HG03575 (cell line): ENCODE measurements around the gene PFDN5.
"Not testable (repeated sequence)": the region's sequence is repeated elsewhere in the genome, so short reads cannot be mapped to it uniquely, and the experiment has no call there.

Experiments
- ATAC-seq: cut with Tn5 transposase; IDR thresholded peaks from one replicate; pipeline ENCODE4 v1.9.1; 2021; ENCODE audit not compliant: unreplicated experiment, insufficient number of reproducible peaks, low FRiP score; ENCODE audit errors: extremely low read depth

The PFDN5 gene

DNA sequence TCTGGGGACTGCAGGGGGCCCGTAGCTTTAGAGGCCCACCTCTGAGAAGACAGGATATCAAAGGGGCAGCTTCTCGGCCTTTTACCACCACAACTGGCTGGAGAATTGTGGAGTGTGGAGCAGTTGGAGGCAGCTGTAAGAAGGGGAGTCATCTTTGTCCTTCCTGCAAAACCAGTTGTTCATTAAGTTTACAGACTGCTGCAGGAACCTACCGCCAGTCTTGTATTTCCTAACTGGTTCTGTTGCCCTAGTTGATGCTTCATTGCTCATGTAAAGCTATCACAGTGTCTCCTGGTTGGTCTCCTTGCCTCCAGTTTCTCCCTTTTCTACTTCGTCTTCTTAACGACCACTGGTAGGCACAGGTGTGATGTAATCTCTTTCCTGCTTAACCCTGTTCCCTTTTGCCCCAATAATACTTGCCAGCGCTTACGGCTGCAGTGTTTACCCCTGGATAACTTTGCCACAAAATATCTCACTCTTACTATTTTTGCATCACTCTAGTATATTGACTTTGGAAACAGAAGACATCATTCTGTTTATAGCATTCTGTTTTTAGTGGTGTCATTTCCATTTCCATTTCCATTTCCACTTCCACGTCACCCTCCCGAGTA is 15.3 kb upstream of the PFDN5 start:
- no peak for ATAC-seq

DNA sequence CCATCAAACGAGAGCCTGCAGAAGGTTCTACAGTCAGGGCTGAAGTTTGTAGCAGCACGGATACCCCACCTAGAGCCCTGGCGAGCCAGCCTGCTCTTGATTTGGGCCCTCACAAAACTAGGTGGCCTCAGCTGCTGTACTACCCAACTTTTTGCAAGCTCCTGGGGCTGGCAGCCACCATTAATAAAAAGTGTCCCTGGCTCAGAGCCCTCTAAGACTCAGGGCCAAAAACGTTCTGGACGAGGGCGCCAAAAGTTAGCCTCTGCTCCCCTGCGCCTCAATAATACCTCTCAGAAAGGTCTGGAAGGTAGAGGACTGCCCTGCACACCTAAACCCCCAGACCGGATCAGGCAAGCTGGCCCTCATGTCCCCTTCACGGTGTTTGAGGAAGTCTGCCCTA is 8.9 kb upstream of the PFDN5 start:
- no peak for ATAC-seq

DNA sequence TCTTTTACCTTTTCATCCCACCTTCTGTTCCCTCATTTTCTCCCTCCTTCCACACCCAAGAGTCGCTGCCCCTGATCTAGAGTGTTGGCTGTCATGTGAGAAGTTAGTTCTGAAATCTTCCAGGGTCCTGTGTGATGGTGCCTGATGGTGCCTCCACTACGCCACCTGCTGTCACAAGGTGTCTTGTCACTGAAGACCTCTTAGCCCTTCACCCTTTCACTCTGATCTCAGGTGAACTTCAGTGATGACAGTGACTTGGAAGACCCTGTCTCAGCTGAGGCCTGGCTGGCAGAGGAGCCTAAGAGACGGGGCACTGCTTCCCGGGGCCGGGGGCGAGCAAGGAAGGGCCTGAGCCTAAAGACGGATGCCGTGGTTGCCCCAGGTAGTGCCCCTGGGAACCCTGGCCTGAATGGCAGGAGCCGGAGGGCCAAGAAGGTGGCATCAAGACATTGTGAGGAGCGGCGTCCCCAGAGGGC is 7.6 kb upstream of the PFDN5 start:
- no peak for ATAC-seq

DNA sequence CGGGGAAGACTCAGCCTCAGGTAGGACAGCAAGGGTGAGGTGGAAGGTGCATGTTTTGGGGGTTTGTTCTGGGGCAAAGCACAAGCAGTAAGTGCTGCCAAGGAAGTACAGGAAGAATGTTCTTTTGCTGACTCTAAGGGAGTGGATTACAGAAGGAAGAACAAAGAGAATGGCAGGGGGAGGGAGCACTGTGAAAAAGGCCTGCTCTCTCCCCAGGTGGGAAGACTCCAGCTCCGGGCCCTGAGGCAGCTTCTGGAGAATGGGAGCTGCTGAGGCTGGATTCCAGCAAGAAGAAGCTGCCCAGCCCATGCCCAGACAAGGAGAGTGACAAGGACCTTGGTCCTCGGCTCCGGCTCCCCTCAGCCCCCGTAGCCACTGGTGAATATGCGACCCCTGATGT is 7.0 kb upstream of the PFDN5 start:
- ATAC-seq = no peak

DNA sequence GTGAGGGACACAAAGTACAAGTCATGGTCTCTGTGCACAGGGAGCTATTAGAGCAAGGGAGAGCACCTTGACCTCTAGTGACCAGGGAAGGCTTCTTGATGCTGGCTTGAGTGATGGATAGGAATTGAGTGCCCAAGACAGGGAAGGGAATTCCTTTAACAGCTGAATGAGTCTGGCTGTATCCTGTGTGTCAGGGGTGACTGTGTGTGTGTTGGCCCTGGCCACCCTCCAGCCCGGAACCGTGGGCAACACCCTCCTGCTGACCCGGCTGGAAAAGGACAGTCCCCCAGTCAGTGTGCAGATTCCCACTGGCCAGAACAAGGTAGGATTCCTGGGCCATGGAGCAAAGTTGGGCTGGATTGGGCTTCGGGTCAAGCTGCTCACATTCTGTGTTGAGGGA is 5.5 kb upstream of the PFDN5 start:
- no peak for ATAC-seq

DNA sequence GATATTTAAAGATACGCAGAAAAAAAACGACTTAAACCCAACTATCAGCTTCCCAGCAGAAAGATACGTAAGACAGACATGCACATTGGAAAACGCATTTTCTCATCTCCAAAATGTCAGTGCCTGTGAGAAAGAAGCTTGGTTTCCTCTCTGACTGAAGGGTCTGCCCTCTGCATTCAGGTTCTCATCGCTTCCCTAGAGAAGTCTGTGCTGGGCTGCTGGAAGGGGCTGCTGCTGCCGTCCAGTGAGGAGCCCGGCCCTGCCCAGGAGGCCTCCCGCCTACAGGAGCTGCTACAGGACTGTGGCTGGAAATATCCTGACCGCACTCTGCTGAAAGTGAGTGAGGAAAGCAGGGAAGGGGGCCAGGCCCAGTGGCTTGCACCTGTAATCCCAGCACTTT is 4.7 kb upstream of the PFDN5 start:
- no peak for ATAC-seq

DNA sequence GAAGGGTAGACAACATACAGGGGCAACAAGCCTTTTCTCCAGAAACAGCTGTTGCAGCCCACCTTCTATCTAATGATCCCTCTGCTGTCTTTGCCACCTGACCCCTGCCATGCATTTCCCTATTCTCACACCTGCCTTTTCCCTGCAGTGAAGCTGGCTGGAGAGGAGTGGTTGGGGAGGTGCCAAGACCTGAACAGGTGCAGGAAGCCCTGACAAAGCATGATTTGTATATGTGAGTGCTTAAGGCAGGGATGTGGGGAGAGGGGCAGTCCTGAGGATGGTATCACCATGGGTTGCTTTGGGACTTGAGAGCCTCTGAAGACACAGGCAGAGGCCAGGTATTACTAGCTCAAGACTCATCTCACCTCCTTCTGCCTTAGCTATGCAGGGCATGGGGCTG is 2.9 kb upstream of the PFDN5 start:
- no peak for ATAC-seq

DNA sequence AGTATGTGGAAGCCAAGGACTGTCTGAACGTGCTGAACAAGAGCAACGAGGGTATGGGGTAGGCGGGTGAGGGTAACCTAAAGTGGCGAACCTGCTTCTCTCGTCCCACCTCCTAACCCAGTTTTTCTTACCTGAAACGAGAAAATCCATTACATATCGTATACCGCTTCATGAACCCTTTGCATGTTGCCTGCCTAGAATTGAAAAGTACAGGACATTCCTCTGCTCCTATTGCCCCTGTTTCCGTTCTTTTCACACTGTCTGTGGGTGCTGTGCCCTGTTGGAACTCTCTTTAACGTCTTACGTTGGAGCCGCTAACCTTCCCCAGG is 513 bp downstream of the PFDN5 start:
- ATAC-seq = no peak

DNA sequence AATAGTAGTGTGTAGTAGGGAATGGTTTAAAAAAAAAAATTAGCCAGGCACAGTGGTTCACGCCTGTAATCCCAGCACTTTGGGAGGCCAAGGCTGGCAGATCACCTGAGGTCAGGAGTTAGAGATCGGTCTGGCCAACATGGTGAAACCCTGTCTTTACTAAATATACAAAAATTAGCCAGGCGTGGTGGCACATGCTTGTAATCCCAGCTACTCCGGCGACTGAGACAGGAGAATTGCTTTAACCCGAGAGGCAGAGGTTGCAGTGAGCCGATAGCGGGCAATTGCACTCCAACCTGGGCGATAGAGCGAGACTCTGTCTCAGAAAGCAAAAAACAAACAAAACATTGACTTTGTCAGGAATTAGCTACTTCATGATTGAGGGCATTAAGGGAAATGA is 1.8 kb downstream of the PFDN5 start:
- not testable (repeated sequence) for ATAC-seq

DNA sequence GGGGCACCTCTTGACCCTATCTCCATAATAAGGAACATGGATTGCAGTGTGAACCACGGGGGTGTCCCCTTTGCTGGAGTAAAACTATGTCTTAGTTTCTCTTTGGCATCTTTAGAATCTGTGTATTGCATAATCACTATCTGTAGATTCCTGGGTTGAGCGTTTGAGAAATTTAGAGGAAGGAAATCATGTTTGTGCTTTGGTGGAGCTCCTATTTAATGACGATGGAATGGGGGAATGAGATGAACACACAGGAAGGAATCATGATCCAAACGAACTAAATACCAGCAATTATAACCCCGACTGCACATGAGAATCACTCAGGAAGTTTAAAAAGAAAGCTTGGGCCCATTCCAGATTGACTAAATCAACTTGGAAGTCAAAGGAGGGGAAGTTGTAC is 2.8 kb downstream of the PFDN5 start:
- no peak for ATAC-seq

DNA sequence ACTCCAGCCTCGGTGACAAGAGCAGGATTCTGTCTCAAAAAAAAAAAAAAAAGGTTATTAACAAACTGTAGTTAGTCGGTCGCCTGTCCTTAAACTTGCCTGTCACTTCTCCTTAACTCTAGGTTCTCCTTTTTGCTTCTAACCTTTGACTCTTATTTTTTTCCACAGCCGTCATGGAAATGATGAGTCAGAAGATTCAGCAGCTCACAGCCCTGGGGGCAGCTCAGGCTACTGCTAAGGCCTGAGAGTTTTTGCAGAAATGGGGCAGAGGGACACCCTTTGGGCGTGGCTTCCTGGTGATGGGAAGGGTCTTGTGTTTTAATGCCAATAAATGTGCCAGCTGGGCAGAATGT is 3.7 kb downstream of the PFDN5 start:
- ATAC-seq = no peak

DNA sequence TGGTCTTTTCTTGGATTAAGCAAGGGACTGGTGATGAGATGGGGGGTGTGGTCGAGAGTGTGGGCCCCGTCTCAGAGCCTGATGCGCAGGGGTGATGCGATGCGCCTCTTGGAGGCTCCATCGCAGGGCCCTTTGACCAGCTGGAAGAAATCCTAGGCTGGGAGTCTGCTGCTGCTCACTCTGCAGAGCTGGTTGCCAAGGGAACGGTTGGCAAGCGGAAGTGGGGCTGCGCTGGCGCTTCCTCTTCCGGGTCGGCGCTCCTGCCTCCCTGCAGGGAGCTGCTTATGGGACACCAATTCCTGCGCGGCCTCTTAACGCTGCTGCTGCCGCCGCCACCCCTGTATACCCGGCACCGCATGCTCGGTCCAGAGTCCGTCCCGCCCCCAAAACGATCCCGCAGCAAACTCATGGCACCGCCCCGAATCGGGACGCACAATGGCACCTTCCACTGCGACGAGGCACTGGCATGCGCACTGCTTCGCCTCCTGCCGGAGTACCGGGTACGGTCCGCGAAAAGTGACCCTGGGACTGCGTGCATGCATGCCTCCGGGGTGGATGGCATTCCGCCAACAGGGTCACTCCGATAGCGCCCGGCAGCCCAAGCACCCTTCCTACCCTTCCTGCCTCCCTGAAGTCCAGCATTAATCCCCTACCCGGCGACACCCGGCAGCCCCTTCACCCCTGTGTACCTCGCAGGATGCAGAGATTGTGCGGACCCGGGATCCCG is 4.3 kb downstream of the PFDN5 start, which contains the start of gene MYG1:
TSS of gene MYG1 (plus strand) at position 242 of the 727 bp plus-strand sequence. CDS start at position 285, 43 bp downstream.
- no peak for ATAC-seq

DNA sequence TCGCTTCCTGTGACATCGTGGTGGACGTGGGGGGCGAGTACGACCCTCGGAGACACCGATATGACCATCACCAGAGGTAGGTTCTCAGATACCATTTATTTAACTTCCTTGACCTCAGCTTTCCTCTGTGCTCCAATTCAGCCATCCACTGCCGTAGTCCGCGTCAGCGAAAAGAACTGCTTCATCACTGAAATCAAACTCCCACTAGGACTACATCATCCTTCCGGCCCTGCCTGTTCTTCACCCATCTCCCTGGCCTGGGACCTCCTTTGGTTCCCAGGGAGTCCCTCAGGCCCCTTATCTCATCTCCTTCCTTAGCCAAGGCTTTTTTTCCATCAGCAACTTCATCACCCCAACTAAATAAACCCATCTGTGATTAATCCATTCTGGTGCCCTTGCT is 4.8 kb downstream of the PFDN5 start:
- no peak for ATAC-seq

DNA sequence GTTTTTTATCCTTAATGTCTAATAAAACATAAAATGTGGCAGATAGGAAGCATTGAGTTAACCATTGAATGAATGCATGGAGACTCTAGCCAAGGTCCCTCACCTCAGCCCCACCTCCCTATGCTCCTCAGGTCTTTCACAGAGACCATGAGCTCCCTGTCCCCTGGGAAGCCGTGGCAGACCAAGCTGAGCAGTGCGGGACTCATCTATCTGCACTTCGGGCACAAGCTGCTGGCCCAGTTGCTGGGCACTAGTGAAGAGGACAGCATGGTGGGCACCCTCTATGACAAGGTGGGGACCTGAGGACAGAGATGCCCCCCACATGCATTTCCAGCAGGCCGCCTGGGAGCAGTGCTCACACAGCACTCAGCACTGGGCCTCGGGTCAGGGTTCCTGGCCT is 7.6 kb downstream of the PFDN5 start:
- no peak for ATAC-seq

DNA sequence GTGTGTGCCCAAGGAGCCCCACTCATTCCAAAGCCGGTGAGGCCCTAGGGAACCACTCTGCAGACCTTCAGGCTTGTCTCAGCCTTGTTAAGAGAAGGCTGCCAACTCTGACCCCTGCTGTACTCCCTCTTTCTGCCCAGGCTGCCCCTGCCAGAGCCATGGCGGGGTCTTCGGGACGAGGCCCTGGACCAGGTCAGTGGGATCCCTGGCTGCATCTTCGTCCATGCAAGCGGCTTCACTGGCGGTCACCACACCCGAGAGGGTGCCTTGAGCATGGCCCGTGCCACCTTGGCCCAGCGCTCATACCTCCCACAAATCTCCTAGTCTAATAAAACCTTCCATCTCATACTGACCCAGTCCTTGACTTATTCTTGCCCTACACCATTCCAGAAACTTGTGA is 11.5 kb downstream of the PFDN5 start:
- ATAC-seq = no peak

DNA sequence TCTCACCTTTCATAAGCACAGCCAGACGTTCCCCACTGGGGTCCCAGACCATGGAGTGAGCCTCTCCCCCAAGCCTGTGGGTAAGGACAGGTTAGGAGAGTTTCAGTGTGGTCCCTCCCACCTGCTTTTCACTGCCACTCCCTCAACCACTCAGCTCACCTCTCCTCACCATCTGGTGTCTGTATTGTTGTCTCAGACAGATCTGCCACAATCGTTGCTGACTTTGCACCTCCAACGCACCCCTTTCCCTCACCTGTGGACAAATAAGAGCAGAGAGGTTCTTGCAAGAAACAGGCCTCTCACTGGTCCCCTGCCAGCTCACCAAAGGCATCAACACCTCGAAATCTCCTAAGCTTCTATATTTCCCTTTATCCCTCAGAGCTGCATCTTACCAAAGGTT is 12.9 kb downstream of the PFDN5 start:
- no peak for ATAC-seq

DNA sequence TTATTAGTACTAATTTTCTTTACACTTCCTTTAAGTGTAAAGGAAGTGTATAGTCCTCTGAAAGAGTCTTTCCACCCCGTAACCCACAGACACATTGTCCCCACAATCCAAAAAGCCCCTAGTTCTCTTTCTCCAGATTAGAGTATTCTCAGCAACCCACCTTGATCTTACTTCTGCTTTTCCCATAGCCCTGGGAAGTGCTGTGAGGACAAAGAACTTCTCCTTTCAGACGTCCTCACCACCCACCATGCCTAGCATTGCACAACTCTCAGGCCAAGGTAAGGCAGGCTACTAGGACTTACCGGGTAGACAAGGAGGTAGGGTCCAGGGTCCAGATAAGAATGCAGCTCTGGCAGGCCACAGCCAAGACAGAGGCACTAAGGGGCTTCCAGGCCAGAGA is 18.7 kb downstream of the PFDN5 start:
- ATAC-seq = no peak

DNA sequence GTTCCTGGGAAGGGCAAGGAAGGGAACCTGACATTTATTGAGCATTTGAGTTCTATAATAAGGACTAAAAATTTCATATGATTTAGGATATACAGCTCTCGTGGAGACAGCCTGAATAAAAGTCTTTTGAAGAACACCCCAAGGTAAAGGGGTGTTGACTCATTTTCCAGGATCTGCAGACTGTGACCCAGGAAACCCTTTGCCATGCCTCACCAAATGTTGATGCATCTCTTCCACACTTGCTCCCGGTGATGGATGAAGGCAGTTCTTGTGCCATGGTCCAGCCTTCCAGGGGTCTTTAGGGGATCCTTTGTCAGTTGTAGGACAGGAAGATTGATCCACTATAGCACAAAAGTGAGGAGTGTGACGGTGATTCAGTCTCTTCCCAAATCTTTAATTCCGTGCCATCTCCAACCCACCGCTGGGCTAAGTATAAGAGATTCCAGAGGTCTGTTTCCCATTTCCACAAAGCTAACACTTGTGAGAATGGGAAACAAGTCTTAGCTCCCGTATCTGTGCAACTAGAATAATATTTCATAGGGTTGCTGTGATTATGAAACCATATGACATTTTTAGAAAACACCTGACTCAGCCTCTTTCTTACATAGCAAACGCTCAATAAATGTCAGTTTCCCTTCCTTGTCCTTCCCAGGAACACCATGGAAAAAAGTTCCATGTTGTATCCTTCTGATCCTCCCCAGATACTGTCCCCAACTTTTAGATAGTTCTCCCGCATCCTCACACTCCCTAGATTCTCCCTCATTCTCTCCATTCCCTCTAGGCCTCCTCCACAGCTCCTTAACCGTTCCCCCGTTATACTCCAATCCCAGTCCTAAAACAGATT is 25.2 kb downstream of the PFDN5 start:
- no peak for ATAC-seq

DNA sequence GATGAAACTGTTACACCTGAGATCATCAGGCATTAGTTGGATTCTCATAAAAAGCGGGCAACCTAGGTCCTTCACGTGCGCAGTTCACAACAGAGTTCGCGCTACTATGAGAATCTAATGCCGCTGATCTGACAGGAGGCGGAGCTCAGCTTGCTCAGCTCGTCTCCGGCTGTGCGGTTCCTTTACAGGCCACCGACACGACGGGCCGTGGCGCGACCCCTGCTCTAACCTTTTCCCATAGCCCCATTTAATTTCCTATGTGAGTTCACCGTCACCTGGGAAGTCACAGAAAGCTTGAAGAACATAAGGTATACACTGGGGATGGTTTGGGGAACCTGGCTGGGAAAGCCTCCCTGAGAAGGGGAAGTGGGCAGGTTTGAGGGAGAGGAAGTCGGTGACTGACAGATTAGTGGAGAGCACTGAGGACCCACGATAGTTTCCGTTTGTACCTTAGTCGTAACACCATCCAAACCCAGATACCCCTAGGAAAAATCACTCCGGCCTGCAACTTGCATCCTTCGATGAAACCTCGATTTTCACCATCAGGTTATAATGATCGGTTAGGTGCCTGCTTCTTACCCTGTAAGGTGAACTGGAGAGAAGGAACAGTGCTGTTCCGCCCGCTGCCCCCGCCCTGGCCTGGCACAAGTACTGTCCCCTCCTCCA is 28.9 kb downstream of the PFDN5 start:
- no peak for ATAC-seq
